Psoas muscle (tissue), 8 donors: ENCODE results near the gene UBE2D2. TPM values are rescaled to one million over a fixed set of nuclear protein-coding genes. Genes with fewer than 3 reads are reported as not detected.

Experiments
- ATAC-seq, 4 donors: fragments of 200-7000 bp; cut with Tn5 transposase; one replicate each; pipeline ENCODE4 v1.9.1; 2020; ENCODE audit warnings: moderate library complexity in 3 of 4, mild to moderate bottlenecking in 2 of 4
- DNase-seq, 2 donors: peaks; one replicate each; pipeline ENCODE4 v3.0.0-alpha.2; 2020
- H3K27ac ChIP-seq: fragments of 200-600 bp; one replicate; pipeline ENCODE4 v1.8.0; 2022
- H3K27me3 ChIP-seq, 3 donors: fragments of 200-600 bp in 1 of 3; one replicate each; pipeline versions ENCODE4 v1.6.1 to v1.8.0; 2013 to 2022; ENCODE audit warnings: low read length in 2 of 3, mild to moderate bottlenecking in 2 of 3, moderate library complexity in 1 of 3; ENCODE audit not compliant: insufficient read depth in 3 of 3
- H3K36me3 ChIP-seq, 2 donors: fragments of 200-600 bp in 1 of 2; one replicate each; pipeline versions ENCODE4 v1.6.1 to v1.8.0; 2013 to 2022; ENCODE audit warnings: low read depth in 1 of 2, mild to moderate bottlenecking in 1 of 2, moderate library complexity in 1 of 2; ENCODE audit not compliant: insufficient read depth in 1 of 2
- H3K4me1 ChIP-seq: fragments of 200-600 bp; one replicate; pipeline ENCODE4 v1.8.0; 2022
- H3K4me3 ChIP-seq: fragments of 200-600 bp; one replicate; pipeline ENCODE4 v1.8.0; 2022; ENCODE audit warnings: mild to moderate bottlenecking
- H3K9me3 ChIP-seq: fragments of 200-600 bp; one replicate; pipeline ENCODE4 v1.8.0; 2022
- WGBS, 3 donors: extraction: QIAGEN DNeasy Blood & Tissue Kit; methylation state at CpG; one replicate each; pipeline versions ENCODE4 v1.1.6 to v1.1.7; 2013; 5-methylcytosine and 5-hydroxymethylcytosine counted together
- intact Hi-C, 2 donors: fragments of 100-400 bp; cut with DNase I; formaldehyde crosslinking; loops; one replicate each; pipeline versions ENCODE4 v1.11.0 to v1.14.2; 2022
- polyA plus RNA-seq, 3 donors: library from polyadenylated mRNA; stranded (reverse); fragments of 200-250 nt; gene quantifications; one replicate each; pipeline ENCODE4 v1.2.3, GENCODE V29; 2013
- total RNA-seq, 4 donors: library from RNA; stranded (reverse); fragmentation: NEBNext Ultra II Directional in 2 of 4; extraction: Animal tissue kit (Norgen Biotek cat#: 25700) in 2 of 4; gene quantifications; one replicate each; pipeline versions ENCODE4 v1.2.1 to v1.2.4, GENCODE V29; 2021 to 2023
- TF ChIP-seq, protein P1 (sequence below): fragments of 200-600 bp; IDR thresholded peaks from one replicate; pipeline ENCODE4 v1.8.0; 2022; ENCODE audit warnings: antibody characterized with exemption
- donor health status: healthy with polysubstance abuse.
- donor health status: DM: no; HTN: no; CAD: no; lungs with moderate emphysema.
- donor health status: Bipolar disorder and iron deficiency.
- donor health status: healthy.
- donor health status: DM: yes; HTN: yes; CAD: no.
- donor health status: DM: no; HTN: no; CAD: no.
- donor health status: DM: no; HTN: no; CAD: no.
- donor health status: DM: yes; HTN: yes; CAD: no.

UBE2D2 gene
- total and polyA plus RNA-seq, 7 donors, result 107 to 243 (median 163) TPM

DNA sequence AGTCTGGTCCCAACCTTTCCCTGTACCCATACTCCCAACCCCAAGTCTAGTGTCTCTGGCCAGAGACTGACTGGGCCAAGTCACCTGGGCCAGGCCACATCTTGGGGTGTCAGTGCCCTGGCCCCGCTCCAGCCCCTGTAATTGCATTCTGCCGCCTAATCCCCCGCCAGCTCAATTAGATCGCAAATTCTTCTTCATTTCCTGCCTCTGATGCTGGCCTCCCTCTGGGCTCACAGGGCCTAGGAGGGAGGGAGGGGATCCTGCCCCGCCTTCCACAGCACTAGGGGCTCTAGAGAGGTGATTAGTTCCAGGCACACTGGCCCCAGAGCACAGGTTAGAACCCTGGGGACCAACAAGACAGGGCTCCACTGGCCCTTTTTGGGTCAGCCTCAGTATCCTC is 92.5 kb downstream of the UBE2D2 start:
- Histone ChIP-seq H3K27ac (peak overlapping the region; percentile 98), H3K36me3 (no peaks in the 10 kb centered on the region), H3K4me3 (peak overlapping the region; percentile 99), H3K4me1 (peaks cover 67% of the 10 kb centered on the region), H3K9me3 (no peaks in the 10 kb centered on the region), H3K27me3 (no peaks in the 10 kb centered on the region)
- TF ChIP-seq, protein P1, sequence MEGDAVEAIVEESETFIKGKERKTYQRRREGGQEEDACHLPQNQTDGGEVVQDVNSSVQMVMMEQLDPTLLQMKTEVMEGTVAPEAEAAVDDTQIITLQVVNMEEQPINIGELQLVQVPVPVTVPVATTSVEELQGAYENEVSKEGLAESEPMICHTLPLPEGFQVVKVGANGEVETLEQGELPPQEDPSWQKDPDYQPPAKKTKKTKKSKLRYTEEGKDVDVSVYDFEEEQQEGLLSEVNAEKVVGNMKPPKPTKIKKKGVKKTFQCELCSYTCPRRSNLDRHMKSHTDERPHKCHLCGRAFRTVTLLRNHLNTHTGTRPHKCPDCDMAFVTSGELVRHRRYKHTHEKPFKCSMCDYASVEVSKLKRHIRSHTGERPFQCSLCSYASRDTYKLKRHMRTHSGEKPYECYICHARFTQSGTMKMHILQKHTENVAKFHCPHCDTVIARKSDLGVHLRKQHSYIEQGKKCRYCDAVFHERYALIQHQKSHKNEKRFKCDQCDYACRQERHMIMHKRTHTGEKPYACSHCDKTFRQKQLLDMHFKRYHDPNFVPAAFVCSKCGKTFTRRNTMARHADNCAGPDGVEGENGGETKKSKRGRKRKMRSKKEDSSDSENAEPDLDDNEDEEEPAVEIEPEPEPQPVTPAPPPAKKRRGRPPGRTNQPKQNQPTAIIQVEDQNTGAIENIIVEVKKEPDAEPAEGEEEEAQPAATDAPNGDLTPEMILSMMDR, result no peak
- DNase-seq (peak in 1 of 2 donors; percentile 38), ATAC-seq (no peak)
- 27 to 40% (median 34%) methylated on average over 5 of the region's 5 CpGs for WGBS, 3 donors
- intact Hi-C loops, result no loop called here

DNA sequence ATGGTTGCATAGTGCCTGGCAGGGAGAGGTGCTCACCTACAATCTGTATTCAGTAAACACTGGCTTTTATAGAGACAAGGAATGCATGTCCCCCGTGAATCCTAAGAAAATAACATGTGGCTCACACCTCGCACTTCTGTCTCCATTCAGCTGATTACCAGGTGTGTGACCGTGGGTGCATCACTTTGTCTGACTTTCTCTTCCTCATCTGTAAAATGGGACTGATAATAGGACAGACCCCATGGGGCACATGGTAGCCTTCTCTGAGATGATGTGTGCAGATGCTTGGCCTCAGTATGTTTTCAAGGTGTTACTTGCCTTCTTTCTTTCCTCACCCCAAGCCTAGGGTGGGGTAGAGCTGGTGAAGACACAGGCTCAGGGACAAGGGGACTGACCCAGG is 93.3 kb downstream of the UBE2D2 start:
- 42 to 63% (median 46%) methylated on average over 3 of the region's 3 CpGs for WGBS, 3 donors
- H3K36me3 ChIP-seq, result no peaks in the 10 kb centered on the region
- DNase-seq, result no peak
- H3K27me3 ChIP-seq, result no peaks in the 10 kb centered on the region
- H3K9me3 ChIP-seq, result no peaks in the 10 kb centered on the region
- peaks cover 75% of the 10 kb centered on the region for H3K4me1 ChIP-seq
- TF ChIP-seq, protein P1, result no peak
- peak overlapping the region; percentile 98 for H3K27ac ChIP-seq
- ATAC-seq, result no peak
- peak overlapping the region; percentile 99 for H3K4me3 ChIP-seq
- intact Hi-C loops, result no loop called here

DNA sequence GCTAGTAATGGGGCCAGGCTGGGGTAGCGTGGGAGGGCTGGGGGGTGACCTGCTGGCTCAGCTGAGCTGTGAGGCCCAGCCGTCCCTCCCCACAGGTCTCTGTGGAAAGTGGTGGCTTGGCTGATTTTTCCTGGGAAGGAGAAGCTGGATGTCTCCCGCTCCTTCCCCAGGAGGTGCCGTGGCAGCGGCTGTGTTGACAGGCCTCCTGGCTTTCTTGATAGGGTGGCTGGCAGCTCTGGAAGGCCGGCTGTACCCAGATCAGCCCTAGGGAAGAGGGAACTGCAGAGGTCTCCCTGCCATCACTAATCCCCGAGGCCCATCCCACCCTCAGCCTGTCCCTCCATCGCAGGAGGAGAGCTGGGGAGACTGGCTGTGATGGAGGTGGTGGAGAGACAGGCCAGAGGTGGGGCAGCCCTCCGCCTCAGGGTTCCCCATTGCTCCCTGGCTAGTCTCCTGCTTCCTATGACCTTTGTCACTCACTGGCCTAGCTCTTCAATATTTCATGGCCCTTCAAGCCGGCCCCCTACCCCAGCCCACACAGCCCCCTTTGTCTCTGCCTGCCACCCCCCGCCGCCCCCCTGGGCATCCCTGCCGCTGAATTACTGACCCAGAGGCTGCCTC is 93.8 kb downstream of the UBE2D2 start:
- ATAC-seq (no peak), DNase-seq (no peak)
- Histone ChIP-seq H3K4me1 (peaks cover 80% of the 10 kb centered on the region), H3K4me3 (peak overlapping the region; percentile 99), H3K27me3 (no peaks in the 10 kb centered on the region), H3K9me3 (no peaks in the 10 kb centered on the region), H3K36me3 (no peaks in the 10 kb centered on the region), H3K27ac (peak overlapping the region; percentile 98)
- 26 to 34% (median 29%) methylated on average over 10 to 13 of the region's 13 CpGs for WGBS, 3 donors
- TF ChIP-seq, protein P1, result no peak
- intact Hi-C loops, result no loop called here

DNA sequence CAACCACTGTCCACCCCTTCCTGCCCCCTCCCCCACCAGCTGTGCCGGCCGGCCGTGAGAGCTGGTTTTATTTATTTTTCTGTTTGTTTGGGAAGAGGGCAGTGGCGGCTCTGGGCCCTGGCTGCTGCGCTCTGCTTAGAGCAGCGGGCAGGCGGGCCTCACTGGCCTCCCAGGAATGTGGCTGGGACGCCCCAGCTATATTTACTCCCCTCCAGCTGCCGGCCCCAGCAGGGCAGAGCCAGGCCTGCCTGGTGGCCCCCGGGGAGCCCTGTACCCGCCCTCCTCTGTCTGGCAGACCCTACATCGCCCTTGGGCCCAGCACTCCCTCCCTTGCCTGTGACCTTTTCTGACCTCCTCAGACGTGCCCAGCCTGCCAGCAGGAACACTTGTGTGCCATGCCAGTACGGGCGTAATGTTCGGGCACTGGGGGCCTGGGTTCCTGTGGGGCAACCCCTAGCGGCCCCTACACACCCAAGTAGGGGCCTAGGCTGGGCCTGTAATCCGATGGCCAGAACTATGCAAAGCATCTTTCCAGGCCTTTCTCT is 94.7 kb downstream of the UBE2D2 start:
- TF ChIP-seq, protein P1, result no peak
- peak overlapping the region; percentile 98 for H3K27ac ChIP-seq
- no peaks in the 10 kb centered on the region for H3K36me3 ChIP-seq
- intact Hi-C loops, result no loop called here
- WGBS, 3 donors, result 4 to 14% (median 12%) methylated on average over 16 to 18 of the region's 18 CpGs
- peak; percentile 23 to 51 (median 27) for ATAC-seq
- peak; percentile 57 to 86 for DNase-seq
- H3K9me3 ChIP-seq, result no peaks in the 10 kb centered on the region
- H3K4me3 ChIP-seq, result peak overlapping the region; percentile 99
- H3K27me3 ChIP-seq, result no peaks in the 10 kb centered on the region
- H3K4me1 ChIP-seq, result peaks cover 88% of the 10 kb centered on the region
